Measurements from ENCODE around the gene MT1G.

Gene MT1G

GRCh38 chr16:56617212-56618085 is 50.4 kb downstream of the MT1G start:
- Histone ChIP-seq H3K4me1 (ENCODE audit: control insufficient read depth in 1 of 2, insufficient read depth in 1 of 2, low read depth in 1 of 2, low read length in 1 of 2) (peaks cover 9 to 11% of the 10 kb centered on the region in 2 experiments), H3K27me3 (peaks cover 77% of the 10 kb centered on the region), H3K9me3 (no peaks in the 10 kb centered on the region), H3K36me3 (no peaks in the 10 kb centered on the region), H3K4me3 (ENCODE audit: low read depth in 1 of 2, low read length in 1 of 2) (peak overlapping the region in 1 of 2 experiments; percentile 43), H3K27ac (no peak overlapping the region)
- TF ChIP-seq CTCF (IDR thresholded peaks at IDR 0.05) = no peak

All from neutrophil (primary cell).